Stimulated activated CD4-positive, alpha-beta T cell treated with anti-CD3 and anti-CD28 coated beads, Interleukin-4, amount 100 ng/mL, for 1 hour (primary cell): ENCODE measurements around the gene JAKMIP1.
A peak's percentile ranks its signal among the peaks of the same experiment; 100 is the strongest.

ENCODE experiments used
- DNase-seq: peaks from one replicate; pipeline ENCODE4 v3.0.0-alpha.2; 2020

The JAKMIP1 gene

GRCh38 chr4:6200011-6200921 lies at the start of gene JAKMIP1:
JAKMIP1 (minus strand) TSS chr4:6200549; CDS start chr4:6112850, 87,699 bp downstream.
- DNase-seq, result peak; percentile 79

DNA sequence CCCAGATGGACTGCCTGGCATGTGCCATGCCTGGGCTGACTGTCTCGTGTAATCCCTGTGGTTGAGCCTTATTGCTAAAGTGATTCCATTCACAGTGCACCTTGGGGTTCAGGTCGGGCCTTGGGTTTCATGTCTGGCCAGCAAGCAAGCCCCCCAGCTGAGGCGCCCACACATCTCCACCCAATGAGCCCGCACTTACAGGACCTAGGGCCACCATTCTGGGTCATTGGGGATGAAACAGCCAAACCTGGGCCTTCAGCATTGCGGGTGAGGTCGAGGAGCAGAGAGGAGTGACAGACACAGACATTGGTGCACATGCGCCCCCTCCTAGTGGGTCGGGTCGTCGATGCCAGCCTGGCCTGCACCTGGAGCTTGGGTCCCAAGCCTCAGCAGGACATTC lies 48.0 kb upstream of the JAKMIP1 start:
- DNase-seq, result no peak

DNA sequence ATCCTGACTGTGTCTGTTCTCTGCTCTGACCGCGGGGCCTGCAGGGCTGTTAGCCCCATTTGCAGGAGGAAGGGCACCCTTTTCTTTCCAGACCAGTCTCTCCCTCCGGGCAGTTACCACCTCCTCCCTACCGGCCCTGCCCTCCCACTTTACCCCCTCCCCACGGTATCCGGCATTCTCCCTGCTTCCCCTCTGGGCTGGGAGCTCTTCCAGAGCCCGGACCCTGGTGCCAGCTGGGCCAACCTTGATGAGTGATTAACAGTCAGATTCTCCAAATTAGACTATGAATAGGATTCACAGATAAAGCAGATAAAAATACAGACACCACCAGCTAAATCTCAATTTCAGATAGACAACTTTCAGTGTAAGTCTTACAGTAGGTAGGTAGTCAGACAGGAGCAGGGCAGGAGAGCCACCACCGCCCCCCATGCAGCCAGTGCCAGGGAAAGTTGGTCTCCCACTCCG lies 45.9 kb upstream of the JAKMIP1 start:
- DNase-seq, result no peak

DNA sequence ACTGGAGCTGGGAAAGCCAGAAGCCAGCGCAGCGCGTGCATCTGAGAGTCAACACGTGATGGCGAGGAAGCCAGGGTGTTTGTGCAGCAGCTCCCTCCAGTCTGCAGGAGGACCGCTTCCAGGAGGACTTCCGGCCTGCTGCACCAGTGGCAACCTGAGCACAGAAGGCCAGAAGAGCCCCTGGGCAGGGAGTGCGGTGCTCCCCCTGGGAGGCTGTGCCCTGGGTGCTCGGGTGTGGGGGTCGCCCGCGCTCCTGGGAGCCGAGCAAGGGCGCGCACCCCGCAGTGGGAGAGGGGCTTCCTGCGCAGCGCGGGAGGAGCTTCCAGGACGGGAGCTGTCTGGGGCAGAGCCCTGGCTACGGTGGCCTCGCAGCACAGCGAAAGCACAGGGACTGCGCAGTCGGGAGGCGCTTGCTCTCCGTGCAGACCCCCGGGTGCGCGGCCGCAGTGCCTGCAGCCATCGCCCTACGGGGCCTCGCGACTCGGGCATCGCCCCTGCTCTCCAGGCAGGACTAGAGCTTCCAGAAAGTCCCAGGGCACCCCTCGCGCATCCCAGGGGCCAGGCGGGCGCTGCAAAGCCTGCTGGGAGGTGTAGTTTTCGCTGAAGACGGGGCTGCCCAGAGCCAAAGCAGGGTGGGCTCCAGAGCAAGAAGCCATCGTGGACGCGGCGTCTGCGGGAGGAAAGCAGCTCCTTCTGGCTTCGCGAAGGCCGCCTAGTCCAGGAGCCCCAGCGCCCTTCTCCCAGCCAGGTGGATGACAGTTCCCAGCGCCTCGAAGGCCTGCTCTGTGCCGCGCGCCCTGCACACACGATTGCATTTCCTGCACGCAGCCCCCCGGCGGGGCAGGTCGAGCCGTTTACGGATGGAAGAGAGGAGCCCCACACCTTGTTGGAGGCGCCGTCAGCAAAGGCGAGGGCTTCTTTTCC lies 45.2 kb upstream of the JAKMIP1 start:
- DNase-seq, result no peak

GRCh38 chr4:6242271-6243029 lies 42.1 kb upstream of the JAKMIP1 start:
- no peak for DNase-seq

DNA sequence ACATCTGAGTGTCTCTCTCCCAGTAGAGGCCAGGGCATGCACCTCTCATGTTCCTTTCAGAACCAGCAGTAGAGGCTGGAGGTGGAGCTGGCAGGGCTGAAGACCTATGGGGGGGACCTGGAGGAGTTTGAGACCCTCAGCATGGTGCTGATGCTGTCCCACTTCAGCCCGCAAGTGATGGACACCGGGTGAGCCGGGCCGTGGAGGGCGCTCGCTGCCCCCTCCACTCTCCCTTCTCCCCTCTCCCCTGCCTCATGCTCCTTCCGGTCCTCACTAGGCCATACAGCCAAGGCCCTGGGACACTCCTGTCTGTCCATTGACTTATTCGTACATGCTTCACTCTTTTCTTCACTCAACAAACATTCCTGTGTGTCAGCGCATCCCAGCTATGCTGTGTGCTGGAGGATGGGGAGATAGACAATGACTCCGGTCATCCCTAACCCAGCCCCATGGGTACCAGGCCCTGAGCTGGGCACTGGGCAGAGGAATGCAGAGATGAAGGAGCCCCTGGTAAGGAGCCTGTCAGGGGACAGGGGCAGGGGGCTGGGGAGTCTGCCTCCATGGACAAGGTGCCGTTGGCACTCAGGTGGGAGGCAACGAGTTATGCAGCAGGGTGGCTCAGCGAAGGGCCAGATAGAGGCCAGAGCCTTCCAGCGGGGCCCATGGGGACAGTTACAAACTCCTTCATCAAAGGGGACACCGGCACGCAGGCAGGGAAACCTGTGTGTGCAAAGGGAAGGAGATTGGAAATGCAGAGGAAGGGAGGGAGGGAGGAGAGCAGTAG lies 40.9 kb upstream of the JAKMIP1 start:
- DNase-seq, result no peak

GRCh38 chr4:6239968-6240367 lies 39.6 kb upstream of the JAKMIP1 start:
- DNase-seq, result no peak

- no peak for DNase-seq
Observed at GRCh38 chr4:6239486-6239885, 39.1 kb upstream of the JAKMIP1 start.

DNA sequence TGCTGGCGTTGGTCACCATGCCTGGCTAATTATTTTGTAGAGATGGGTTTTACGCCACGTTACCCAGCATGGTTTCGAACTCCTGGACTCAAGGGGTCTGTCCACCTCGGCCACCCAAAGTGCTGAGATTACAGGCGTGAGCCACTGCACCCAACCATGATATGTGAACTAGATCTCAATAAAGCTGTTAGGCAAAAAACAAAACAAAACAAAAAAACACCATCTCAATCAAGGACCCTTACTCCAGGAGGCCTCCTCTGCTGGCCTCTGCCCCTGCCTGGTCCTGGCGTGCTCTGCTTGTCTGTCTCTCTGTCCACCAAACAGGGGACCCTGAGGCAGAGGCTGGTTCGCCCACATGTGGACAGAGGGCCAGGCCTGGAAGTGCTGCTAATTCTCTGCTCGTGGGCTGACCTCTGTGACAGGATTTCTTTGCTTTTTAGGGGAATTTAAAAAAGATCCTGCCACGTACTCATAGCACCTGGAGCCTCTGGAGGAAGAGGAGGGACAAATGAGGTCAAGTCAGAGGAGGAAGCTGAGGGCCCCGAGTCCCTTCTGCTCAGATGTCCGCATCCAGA lies 36.6 kb upstream of the JAKMIP1 start:
- DNase-seq, result no peak

- DNase-seq, result no peak
Observed at GRCh38 chr4:6235901-6236640, 35.7 kb upstream of the JAKMIP1 start.

DNA sequence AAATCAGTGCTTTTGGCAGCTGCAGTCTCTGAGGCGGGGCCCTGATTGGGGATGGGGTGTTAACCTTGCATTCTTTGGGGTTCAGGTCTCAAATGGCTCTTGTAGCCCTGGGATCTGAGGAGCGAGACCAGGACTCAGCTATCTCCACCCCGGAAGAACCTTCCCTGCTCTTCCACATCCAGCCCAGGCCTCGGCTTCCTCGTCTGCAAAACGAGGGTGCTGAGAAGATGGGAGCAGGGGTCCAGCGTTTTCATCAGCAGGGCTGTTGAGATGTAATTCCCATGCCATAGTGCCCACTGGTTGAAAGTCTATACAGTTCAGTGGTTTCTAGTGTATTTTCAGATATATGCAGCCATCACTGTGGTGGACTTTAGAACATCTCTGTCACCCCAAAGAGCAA lies 34.7 kb upstream of the JAKMIP1 start:
- DNase-seq, result no peak

GRCh38 chr4:6233929-6234328 lies 33.6 kb upstream of the JAKMIP1 start:
- DNase-seq, result no peak

DNA sequence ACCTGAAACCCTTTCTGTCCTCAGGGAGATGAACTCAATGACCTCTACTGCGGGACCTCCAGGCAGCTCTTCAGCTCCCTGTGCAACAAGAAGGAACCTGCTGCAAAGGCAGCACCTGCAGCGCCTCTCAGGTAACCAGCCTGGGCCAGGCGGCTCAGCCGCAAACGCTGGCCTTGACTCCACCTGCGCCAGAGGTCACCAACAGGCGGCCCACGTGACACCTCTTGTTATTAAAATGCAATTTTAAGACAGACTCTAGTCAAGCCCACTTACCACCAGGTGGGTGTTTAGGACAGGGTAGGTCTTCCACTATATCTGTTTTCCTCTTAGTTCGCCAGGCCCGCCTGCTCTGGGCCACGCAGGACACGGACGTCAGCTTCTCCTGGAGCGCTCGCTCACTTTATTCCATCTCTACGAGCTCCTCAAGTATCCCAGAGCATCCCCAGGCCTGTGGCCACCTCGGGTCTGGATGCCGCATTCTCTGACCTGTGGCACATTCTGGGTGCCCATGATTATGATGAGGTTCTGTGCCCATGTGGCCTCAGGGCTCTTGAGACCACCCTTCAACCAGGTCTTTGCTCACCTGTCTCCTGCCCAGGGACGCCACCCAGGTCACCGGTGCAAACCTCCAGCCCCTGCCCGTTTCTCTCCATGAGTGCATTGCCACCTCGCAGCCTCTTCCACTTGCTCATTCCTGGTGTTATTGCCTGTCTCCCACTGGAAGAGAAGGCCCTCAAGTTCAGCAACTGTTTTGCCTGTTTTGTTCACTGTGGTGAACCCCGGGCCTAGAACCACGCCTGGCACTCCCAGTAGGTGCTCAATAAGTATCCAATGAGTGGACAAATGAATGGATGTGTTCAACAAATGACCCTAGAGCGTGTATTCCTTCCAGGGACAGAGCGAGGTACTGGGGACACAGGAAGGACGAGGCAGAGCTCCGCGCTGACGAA lies 32.8 kb upstream of the JAKMIP1 start:
- DNase-seq, result no peak

GRCh38 chr4:6231663-6232165 lies 31.4 kb upstream of the JAKMIP1 start:
- no peak for DNase-seq

GRCh38 chr4:6230827-6231662 lies 30.7 kb upstream of the JAKMIP1 start:
- no peak for DNase-seq

- DNase-seq, result no peak
Observed at GRCh38 chr4:6230502-6230785, 30.1 kb upstream of the JAKMIP1 start.

- DNase-seq, result no peak
Observed at GRCh38 chr4:6229671-6230501, 29.5 kb upstream of the JAKMIP1 start.

DNA sequence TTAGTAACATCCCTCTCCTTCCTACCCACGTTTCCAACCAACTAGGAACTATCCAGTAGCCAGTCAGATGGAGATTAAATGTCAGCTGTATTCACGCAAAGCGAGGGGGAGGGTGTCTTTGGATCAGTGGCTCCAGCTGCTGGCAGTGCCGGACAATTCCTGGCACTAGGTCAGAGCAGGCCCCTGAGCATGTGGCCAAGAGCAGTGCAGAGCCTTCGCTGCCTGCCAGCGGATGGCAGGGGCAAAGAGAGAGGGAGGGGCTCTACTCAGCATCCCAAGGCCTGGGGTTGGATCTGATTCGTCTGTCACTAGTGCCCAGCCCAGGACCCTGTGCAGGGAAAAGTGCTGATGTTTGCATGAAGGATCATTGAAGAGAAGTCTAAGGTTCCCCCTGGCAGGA lies 28.7 kb upstream of the JAKMIP1 start:
- DNase-seq, result no peak
